Ovary (tissue), 9 donors: ENCODE data around the gene TTC7B. TPM values are rescaled to one million over a fixed set of nuclear protein-coding genes. Genes with fewer than 3 reads are reported as not detected.

Experiments used
- DNase-seq, 5 donors: peaks; one replicate each; pipeline ENCODE4 v3.0.0-alpha.2; 2019 to 2020
- H3K27ac ChIP-seq, 2 donors: fragments of 200-600 bp; one replicate each; pipeline versions ENCODE4 v1.5.1 to v1.8.0; 2019 to 2022
- H3K27me3 ChIP-seq: fragments of 200-600 bp; one replicate; pipeline ENCODE4 v1.8.0; 2022
- H3K36me3 ChIP-seq: fragments of 200-600 bp; sonication (generic); one replicate; pipeline ENCODE4 v1.5.1; 2019
- H3K4me1 ChIP-seq: one replicate; pipeline ENCODE4 v1.8.1; 2013; ENCODE audit warnings: mild to moderate bottlenecking, moderate library complexity; ENCODE audit not compliant: insufficient read depth
- H3K4me3 ChIP-seq: fragments of 200-600 bp; sonication (generic); one replicate; pipeline ENCODE4 v1.5.1; 2017
- H3K9me3 ChIP-seq, 2 donors: fragments of 200-600 bp in 1 of 2; sonication (generic) in 1 of 2; one replicate each; pipeline versions ENCODE4 v1.5.1 to v1.8.1; 2013 to 2019; ENCODE audit warnings: mild to moderate bottlenecking in 1 of 2, moderate library complexity in 1 of 2
- EP300 ChIP-seq: sonication (generic); formaldehyde crosslinking; IDR thresholded peaks from one replicate; pipeline ENCODE4 v1.6.1; 2017; ENCODE audit warnings: antibody characterized with exemption
- POLR2A ChIP-seq: fragments of 450-650 bp; IDR thresholded peaks from one replicate; pipeline ENCODE4 v1.6.1; 2017; ENCODE audit warnings: antibody characterized with exemption, mild to moderate bottlenecking, moderate library complexity
- WGBS, 3 donors: extraction: QIAGEN DNeasy Blood & Tissue Kit in 1 of 3; methylation state at CpG; one replicate each; pipeline versions ENCODE4 v1.1.5 to v1.1.7; 2013 to 2017; 5-methylcytosine and 5-hydroxymethylcytosine counted together
- intact Hi-C, 4 donors: fragments of 100-400 bp; cut with DNase I; formaldehyde crosslinking; loops; one replicate each; pipeline versions ENCODE4 v1.11.0 to v1.15.1; 2022 to 2023
- polyA plus RNA-seq, 2 donors: library from polyadenylated mRNA; stranded (reverse); fragments of 200-250 nt in 1 of 2; fragments of 350-450 nt in 1 of 2; fragmentation: Illumina TruSeq in 1 of 2; extraction: RNeasy Lipid Tissue Mini Kit (QIAGEN cat#74804) in 1 of 2; gene quantifications; one replicate each; pipeline ENCODE4 v1.2.3, GENCODE V29; 2013 to 2014
- total RNA-seq, 7 donors: library from RNA; depleted of rRNA in 2 of 7; stranded (reverse); fragments of >200 nt in 2 of 7; fragmentation: NEBNext Ultra II Directional in 3 of 7; extraction: Animal tissue kit (Norgen Biotek cat#: 25700) in 3 of 7; gene quantifications; one replicate each; pipeline versions ENCODE4 v1.1.0 to v1.2.4, GENCODE V29; 2016 to 2023
- TF ChIP-seq, protein P1 (sequence below), 3 donors: fragments of 450-650 bp in 2 of 3; fragments of 200-600 bp in 1 of 3; IDR thresholded peaks; one replicate each; pipeline versions ENCODE4 v1.5.1 to v1.8.0; 2016 to 2022; ENCODE audit warnings: antibody characterized with exemption in 3 of 3, mild to moderate bottlenecking in 1 of 3
- donor health status: DM: no; HTN: no; CAD: no; lungs with moderate emphysema.
- donor health status: DM: no; HTN: no; CAD: no.
- donor health status: Bipolar disorder and iron deficiency.
- donor health status: DM: yes; HTN: yes; CAD: no.
- donor health status: DM: no; HTN: no; CAD: no.
- donor health status: DM: yes; HTN: yes; CAD: no.

The TTC7B gene
- total and polyA plus RNA-seq, 9 donors = 18.2 to 39.5 (median 34.2) TPM

DNA sequence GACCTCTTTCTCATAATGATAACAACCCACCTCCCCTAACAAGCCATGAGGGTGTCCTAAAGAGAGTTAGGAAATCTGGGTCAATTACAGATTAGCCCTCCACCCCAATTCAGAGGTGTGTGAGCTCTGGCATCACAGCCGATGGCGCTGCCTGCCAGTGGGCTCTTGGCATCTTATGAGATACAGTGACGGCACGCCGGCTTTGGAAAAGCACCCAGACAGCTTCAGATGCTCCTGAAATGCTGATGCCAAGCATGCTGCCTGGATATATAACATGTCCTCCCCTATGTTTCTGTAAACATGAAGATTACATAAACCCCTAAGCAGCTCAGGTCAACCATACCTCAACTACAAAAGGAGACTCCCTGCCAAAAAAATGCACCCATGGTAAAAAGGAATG, 152.6 kb downstream of the TTC7B start:
- WGBS, 3 donors = 93 to 97% (median 97%) methylated on average over 5 of the region's 5 CpGs
- no peak for TF ChIP-seq POLR2A
- TF ChIP-seq, protein P1, sequence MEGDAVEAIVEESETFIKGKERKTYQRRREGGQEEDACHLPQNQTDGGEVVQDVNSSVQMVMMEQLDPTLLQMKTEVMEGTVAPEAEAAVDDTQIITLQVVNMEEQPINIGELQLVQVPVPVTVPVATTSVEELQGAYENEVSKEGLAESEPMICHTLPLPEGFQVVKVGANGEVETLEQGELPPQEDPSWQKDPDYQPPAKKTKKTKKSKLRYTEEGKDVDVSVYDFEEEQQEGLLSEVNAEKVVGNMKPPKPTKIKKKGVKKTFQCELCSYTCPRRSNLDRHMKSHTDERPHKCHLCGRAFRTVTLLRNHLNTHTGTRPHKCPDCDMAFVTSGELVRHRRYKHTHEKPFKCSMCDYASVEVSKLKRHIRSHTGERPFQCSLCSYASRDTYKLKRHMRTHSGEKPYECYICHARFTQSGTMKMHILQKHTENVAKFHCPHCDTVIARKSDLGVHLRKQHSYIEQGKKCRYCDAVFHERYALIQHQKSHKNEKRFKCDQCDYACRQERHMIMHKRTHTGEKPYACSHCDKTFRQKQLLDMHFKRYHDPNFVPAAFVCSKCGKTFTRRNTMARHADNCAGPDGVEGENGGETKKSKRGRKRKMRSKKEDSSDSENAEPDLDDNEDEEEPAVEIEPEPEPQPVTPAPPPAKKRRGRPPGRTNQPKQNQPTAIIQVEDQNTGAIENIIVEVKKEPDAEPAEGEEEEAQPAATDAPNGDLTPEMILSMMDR (IDR thresholded peaks at IDR 0.05) = no peak
- no peak for DNase-seq
- Histone ChIP-seq H3K27me3 (no peaks in the 10 kb centered on the region), H3K4me3 (no peak overlapping the region), H3K27ac (no peak overlapping the region), H3K36me3 (no peaks in the 10 kb centered on the region), H3K9me3 (no peaks in the 10 kb centered on the region), H3K4me1 (no peaks in the 10 kb centered on the region)
- intact Hi-C loops = no loop called here

DNA sequence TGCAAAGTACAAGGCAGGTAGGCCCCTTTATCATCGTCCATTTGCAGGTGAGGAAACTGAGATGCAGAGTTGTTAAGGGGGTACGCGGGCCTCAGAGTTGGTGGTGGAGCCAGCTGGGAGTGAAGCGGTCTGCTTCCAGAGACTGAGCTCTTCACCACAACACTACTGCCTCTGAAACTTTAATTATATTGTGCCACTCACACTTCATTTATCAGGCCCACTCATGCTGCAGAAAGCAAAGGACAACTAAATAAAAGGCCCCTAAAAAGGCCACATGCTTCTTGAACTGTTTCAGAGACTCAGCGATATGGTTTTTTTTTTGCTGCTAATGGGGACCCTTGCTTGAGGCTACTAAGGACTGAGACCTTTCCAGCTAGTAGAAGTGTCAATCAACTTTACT, 153.1 kb downstream of the TTC7B start:
- no peaks in the 10 kb centered on the region for H3K9me3 ChIP-seq
- H3K4me1 ChIP-seq = no peaks in the 10 kb centered on the region
- no peak overlapping the region for H3K4me3 ChIP-seq
- H3K27me3 ChIP-seq = no peaks in the 10 kb centered on the region
- TF ChIP-seq POLR2A = no peak
- no peak for TF ChIP-seq EP300
- TF ChIP-seq, protein P1 (IDR thresholded peaks at IDR 0.05) = no peak
- H3K27ac ChIP-seq = no peak overlapping the region
- no peak for DNase-seq
- 93 to 96% (median 95%) methylated on average over 5 of the region's 5 CpGs for WGBS, 3 donors
- intact Hi-C loops = no loop called here
- no peaks in the 10 kb centered on the region for H3K36me3 ChIP-seq

DNA sequence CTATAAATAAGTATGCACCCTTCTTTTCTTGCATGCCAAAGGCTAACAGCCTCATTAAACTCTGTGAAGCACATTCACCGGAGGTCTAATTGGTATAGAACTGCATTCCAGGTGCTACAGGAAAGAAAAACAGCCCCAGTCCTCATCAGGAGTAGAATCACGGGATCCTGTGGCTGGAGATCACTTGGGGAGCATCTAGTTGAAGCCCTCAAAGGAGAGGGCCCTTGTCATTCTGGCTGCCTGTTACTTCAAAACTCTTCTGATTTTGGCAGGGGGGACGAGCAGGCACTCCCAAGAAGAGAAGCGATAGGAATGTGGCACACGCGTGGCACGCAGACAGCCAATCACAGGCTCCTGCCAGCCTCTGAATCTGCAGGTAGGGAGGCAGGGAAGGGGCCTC, 154.4 kb downstream of the TTC7B start:
- Histone ChIP-seq H3K4me3 (no peak overlapping the region), H3K9me3 (no peaks in the 10 kb centered on the region), H3K4me1 (no peaks in the 10 kb centered on the region), H3K27ac (no peak overlapping the region), H3K27me3 (no peaks in the 10 kb centered on the region), H3K36me3 (no peaks in the 10 kb centered on the region)
- no peak for TF ChIP-seq POLR2A
- no peak for TF ChIP-seq EP300
- TF ChIP-seq, protein P1 (IDR thresholded peaks at IDR 0.05) = no peak
- WGBS, 3 donors = 80 to 85% (median 84%) methylated on average over 7 of the region's 7 CpGs
- DNase-seq = no peak
- intact Hi-C loops = no loop called here

DNA sequence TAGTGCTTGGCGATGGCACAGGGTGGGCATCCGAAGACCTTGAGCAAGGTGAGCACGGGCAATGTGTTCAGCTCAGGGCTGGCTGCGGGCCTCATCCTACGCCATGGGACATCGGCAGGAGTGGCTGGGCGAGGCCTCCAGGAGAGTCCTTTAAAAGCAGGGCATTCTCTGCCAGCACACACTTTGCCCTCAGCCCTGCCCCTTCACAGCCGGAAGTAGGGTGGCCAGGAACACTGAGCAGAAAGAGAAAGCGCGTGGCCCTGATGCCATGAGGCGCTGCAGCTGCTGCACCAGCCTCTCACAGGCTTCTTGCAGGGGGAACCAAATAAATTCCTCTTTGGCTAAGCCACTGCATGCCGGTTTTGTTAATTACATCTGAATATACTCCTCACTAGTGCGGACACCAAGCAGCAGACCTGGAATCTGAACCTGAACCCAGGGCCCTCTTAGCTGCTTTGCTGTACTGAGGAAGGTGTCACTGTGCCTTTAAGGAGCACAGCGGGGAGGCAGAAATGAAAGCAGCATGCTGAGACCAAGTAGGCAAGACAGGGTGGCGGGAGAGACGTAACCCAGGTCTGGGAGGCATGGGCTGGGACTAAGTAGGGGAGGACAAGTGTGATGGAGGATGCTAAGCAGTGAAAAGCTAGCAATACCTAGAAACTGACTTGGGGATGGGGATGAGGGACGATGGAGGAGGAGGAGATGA, 155.2 kb downstream of the TTC7B start:
- Histone ChIP-seq H3K27ac (no peak overlapping the region), H3K4me3 (no peak overlapping the region), H3K4me1 (peaks cover under 1% of the 10 kb centered on the region), H3K9me3 (no peaks in the 10 kb centered on the region), H3K27me3 (no peaks in the 10 kb centered on the region), H3K36me3 (no peaks in the 10 kb centered on the region)
- DNase-seq = no peak
- TF ChIP-seq, protein P1 (IDR thresholded peaks at IDR 0.05) = no peak
- no peak for TF ChIP-seq EP300
- TF ChIP-seq POLR2A = no peak
- intact Hi-C loops = no loop called here
- WGBS, 3 donors = 91 to 94% (median 93%) methylated on average over 17 of the region's 17 CpGs
